MCF 10A (cell line): ENCODE measurements around the gene PTP4A2. TPM values are rescaled to one million over a fixed set of nuclear protein-coding genes. Genes with fewer than 3 reads are reported as not detected.

Experiments used
- BruUV-seq: library from RNA; stranded (reverse); fragments of 400-500 nt; replicated peaks from 2 replicates; lab custom pipeline; 2021; lab: Mats Ljungman, UMichigan
- CTCF ChIA-PET: fragments of 300-600 bp; sonication (Branson Sonifier 250); formaldehyde crosslinking; extraction: SDS; loops from one replicate; lab custom pipeline; 2021; ENCODE audit warnings: antibody characterized with exemption, inconsistent platforms; lab: Yijun Ruan, JAX
- POLR2A ChIA-PET: fragments of 300-600, 350-650 bp; sonication (Branson Sonifier 250); formaldehyde crosslinking; extraction: SDS; loops from one replicate; lab custom pipeline; 2020; ENCODE audit warnings: antibody characterized with exemption, inconsistent platforms; lab: Yijun Ruan, JAX
- DNase-seq: peaks from one replicate; pipeline ENCODE4 v3.0.0-alpha.2; 2018; ENCODE audit not compliant: unreplicated experiment
- H3K27ac Mint-ChIP-seq: one replicate; pipeline ENCODE4 v1.8.0; 2022; ENCODE audit warnings: mild to moderate bottlenecking, low read depth, mixed read lengths; ENCODE audit not compliant: unreplicated experiment
- H3K27me3 Mint-ChIP-seq: one replicate; pipeline ENCODE4 v1.8.0; 2022; ENCODE audit warnings: mixed read lengths; ENCODE audit not compliant: insufficient read depth, unreplicated experiment
- H3K36me3 Mint-ChIP-seq: one replicate; pipeline ENCODE4 v1.8.0; 2022; ENCODE audit warnings: mild to moderate bottlenecking, moderate library complexity, mixed read lengths; ENCODE audit not compliant: insufficient read depth, unreplicated experiment
- H3K4me1 Mint-ChIP-seq: one replicate; pipeline ENCODE4 v1.8.0; 2022; ENCODE audit warnings: mixed read lengths; ENCODE audit not compliant: insufficient read depth, unreplicated experiment
- H3K4me3 Mint-ChIP-seq: one replicate; pipeline ENCODE4 v1.8.0; 2022; ENCODE audit warnings: mild to moderate bottlenecking, moderate library complexity, mixed read lengths; ENCODE audit not compliant: unreplicated experiment
- H3K9me3 Mint-ChIP-seq: one replicate; pipeline ENCODE4 v1.8.0; 2022; ENCODE audit warnings: mixed read lengths; ENCODE audit not compliant: unreplicated experiment
- intact Hi-C: fragments of 100-400 bp; cut with micrococcal nuclease; formaldehyde crosslinking; loops from 2 replicates; pipeline ENCODE4 v1.14.1; 2022
- total RNA-seq: library from RNA; stranded (reverse); gene quantifications from 2 replicates; pipeline ENCODE4 v1.2.3, GENCODE V29; 2022
- TF ChIP-seq, protein P1 (sequence below): fragments of 200-600 bp; IDR thresholded peaks from one replicate; pipeline ENCODE4 v1.8.0; 2022; ENCODE audit warnings: antibody characterized with exemption, mild to moderate bottlenecking; ENCODE audit not compliant: unreplicated experiment

PTP4A2 gene
- total RNA-seq, 1 experiment from 2014 or later: 220 TPM

DNA sequence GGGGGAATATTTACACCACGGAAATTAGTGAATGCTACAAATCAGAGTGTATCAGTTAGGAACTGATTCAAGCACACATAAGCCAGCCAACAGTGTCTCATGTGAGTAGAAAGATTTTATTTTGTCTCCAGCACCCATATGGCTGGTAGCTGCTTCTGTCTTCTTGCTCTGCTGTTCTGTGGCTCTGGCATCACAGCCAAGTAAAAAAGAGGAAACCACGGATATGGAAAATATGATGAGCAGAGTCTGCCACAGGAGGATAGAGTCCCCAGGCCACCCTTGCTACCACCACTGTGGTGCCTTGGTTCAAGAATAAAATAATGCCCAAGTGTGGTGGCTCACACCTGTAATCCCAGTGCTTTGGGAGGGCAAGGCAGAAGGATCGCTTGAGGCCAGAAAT, 68.7 kb downstream of the PTP4A2 start:
- no peak overlapping the region for H3K4me3 Mint-ChIP-seq
- peaks cover 15% of the 10 kb centered on the region for H3K27me3 Mint-ChIP-seq
- BruUV-seq: no TSS peak
- no peak for DNase-seq
- TF ChIP-seq, protein P1, sequence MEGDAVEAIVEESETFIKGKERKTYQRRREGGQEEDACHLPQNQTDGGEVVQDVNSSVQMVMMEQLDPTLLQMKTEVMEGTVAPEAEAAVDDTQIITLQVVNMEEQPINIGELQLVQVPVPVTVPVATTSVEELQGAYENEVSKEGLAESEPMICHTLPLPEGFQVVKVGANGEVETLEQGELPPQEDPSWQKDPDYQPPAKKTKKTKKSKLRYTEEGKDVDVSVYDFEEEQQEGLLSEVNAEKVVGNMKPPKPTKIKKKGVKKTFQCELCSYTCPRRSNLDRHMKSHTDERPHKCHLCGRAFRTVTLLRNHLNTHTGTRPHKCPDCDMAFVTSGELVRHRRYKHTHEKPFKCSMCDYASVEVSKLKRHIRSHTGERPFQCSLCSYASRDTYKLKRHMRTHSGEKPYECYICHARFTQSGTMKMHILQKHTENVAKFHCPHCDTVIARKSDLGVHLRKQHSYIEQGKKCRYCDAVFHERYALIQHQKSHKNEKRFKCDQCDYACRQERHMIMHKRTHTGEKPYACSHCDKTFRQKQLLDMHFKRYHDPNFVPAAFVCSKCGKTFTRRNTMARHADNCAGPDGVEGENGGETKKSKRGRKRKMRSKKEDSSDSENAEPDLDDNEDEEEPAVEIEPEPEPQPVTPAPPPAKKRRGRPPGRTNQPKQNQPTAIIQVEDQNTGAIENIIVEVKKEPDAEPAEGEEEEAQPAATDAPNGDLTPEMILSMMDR: no peak
- H3K27ac Mint-ChIP-seq: no peak overlapping the region
- CTCF ChIA-PET: interaction anchor here (0.5 kb wide), 1 partner anchor 105 kb away, joined by 3 read pairs; the partner anchor contains the start of gene ADGRB2
- no peaks in the 10 kb centered on the region for H3K36me3 Mint-ChIP-seq
- intact Hi-C loops: no loop called here
- no peaks in the 10 kb centered on the region for H3K4me1 Mint-ChIP-seq
- POLR2A ChIA-PET: no interaction called here
- H3K9me3 Mint-ChIP-seq: no peaks in the 10 kb centered on the region

- ChIA-PET CTCF (no interaction called here), POLR2A (no interaction called here)
- Mint-ChIP-seq H3K27ac (no peak overlapping the region), H3K9me3 (no peaks in the 10 kb centered on the region), H3K27me3 (peaks cover 15% of the 10 kb centered on the region), H3K4me3 (no peak overlapping the region), H3K4me1 (no peaks in the 10 kb centered on the region), H3K36me3 (no peaks in the 10 kb centered on the region)
- intact Hi-C loops: no loop called here
- BruUV-seq: no TSS peak
- no peak for DNase-seq
- TF ChIP-seq, protein P1: no peak
Observed at GRCh38 chr1:31868862-31869261, 69.3 kb downstream of the PTP4A2 start.

GRCh38 chr1:31867546-31867945, 70.6 kb downstream of the PTP4A2 start:
- no peaks in the 10 kb centered on the region for H3K9me3 Mint-ChIP-seq

DNA sequence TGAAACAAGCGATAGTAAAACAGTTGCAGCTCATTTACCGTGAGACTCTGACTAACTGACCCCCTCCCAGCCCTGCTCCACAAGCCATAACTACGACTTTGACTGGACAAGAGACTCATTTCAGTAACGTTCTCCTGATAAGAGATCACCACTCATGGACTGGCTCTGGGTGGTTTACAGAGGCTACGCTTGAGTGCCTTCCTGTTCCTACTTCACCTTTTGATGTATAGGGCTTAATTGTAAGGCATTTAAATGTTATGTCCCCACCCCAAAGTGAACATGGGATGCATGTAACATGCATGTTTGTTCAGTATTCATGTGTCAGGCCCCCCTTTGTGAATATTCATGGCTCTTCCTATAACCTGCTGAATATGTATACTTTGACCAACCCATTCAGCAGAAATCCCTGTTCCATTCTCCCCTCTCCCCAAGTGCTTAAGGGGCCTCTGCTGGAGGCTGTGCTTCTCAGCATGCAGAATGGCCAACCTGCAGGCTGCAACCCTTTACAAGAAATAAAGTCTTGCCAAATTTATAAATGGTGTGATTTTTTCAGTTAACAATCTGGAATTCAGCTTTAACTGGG, 71.6 kb downstream of the PTP4A2 start:
- no TSS peak for BruUV-seq
- no peaks in the 10 kb centered on the region for H3K9me3 Mint-ChIP-seq

More at GRCh38 chr1:31867546-31867945, 70.6 kb downstream of the PTP4A2 start:
- DNase-seq: no peak
- CTCF ChIA-PET: no interaction called here
- intact Hi-C loops: no loop called here
- no peaks in the 10 kb centered on the region for H3K36me3 Mint-ChIP-seq
- TF ChIP-seq, protein P1: no peak
- no peaks in the 10 kb centered on the region for H3K4me1 Mint-ChIP-seq
- H3K27ac Mint-ChIP-seq: no peak overlapping the region
- peaks cover 15% of the 10 kb centered on the region for H3K27me3 Mint-ChIP-seq
- POLR2A ChIA-PET: no interaction called here
- no peak overlapping the region for H3K4me3 Mint-ChIP-seq
- BruUV-seq: no TSS peak

More for the DNA sequence above, 71.6 kb downstream of the PTP4A2 start:
- CTCF ChIA-PET: interaction anchor here (0.7 kb wide), 1 partner anchor 1470 kb away, joined by 3 read pairs; no protein-coding TSS in a partner anchor
- Mint-ChIP-seq H3K4me3 (no peak overlapping the region), H3K4me1 (no peaks in the 10 kb centered on the region), H3K36me3 (no peaks in the 10 kb centered on the region), H3K27ac (no peak overlapping the region), H3K27me3 (peaks cover 15% of the 10 kb centered on the region)
- DNase-seq: no peak
- POLR2A ChIA-PET: no interaction called here
- TF ChIP-seq, protein P1: no peak
- intact Hi-C loops: no loop called here
